DMS53 treated with DMSO at 0.1 percent for 48 hours (cell line): ENCODE results near the gene RAB4B.
"Not testable (repeated sequence)": the region's sequence is repeated elsewhere in the genome, so short reads cannot be mapped to it uniquely, and the experiment has no call there.

Experiments used
- DNase-seq: peaks from one replicate; lab custom pipeline; 2025; ENCODE audit not compliant: unreplicated experiment; lab: John Stamatoyannopoulos, UW

Gene RAB4B

DNA sequence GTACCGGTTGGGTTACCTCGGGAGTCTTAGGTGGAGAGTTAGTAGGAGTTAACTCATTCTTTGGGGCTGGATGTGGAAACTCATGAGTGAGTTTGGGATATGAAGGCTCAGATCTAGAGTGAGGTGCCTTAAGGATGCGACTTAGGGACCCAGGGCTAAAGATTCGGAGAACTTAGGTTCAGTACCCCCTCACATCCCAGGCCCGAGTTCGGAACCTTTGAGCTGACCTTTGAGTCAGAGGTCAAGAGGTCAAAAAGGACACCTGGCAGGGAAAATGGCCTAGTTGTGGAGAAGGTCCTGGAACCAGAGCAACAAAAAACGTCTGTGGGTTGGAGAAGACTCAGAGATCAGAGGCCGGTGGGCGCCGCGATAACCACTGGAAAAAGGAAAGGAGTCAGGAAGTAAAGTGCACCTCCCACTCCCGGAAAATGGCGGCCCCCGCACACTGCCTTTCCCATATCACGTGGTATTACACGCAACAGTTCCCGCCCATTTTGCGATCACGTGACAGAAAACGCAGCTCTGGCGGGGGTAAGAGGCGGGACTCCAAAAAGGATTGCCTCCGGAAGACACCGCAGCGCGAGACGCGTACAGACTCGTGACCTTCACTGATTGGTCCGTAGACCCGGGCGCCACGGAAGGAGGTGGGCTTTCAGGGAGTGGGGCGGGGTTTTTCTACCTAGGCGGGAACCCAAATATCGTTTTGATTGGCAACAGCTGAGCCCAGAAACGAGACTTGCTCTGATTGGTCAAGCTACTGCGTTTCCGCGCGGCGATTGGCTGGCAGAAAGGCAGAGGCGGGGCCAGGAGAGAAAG is 27.8 kb upstream of the RAB4B start, which contains the start of gene ACTMAP:
TSS of gene ACTMAP (minus strand) at position 420 of the 816 bp plus-strand sequence. CDS start 674 bp downstream, outside the sequence.
- peak; percentile 99 for DNase-seq

DNA sequence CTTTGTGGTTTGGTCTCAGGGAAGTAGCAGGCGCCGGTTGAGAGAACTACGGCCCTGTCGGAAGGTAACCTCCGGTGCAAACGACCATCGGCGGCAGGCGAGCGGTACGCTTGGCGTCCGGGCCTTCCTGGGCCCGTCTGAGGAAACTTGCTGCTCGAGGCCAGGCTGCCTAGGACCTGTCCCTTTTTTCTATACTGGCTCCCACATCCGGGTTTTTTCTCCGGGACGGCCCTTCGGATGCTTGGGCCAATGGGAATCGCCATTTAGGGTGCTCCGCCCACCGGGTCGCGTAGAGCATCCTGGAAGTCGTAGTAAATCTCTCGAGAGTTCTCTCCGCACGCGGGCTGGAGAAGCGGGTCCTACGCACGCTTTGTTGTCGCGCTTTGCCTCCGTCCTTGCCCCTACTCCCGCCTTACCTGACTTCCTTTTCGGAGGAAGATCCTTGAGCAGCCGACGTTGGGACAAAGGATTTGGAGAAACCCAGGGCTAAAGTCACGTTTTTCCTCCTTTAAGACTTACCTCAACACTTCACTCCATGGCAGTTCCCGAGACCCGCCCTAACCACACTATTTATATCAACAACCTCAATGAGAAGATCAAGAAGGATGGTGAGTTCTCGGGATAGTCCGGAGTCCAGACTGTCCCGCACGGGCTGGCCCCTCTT is 27.0 kb upstream of the RAB4B start, which contains the start of gene SNRPA:
TSS of gene SNRPA (plus strand) at position 330 of the 664 bp plus-strand sequence. CDS start at position 536, 206 bp downstream.
- peak; percentile 99 for DNase-seq

DNA sequence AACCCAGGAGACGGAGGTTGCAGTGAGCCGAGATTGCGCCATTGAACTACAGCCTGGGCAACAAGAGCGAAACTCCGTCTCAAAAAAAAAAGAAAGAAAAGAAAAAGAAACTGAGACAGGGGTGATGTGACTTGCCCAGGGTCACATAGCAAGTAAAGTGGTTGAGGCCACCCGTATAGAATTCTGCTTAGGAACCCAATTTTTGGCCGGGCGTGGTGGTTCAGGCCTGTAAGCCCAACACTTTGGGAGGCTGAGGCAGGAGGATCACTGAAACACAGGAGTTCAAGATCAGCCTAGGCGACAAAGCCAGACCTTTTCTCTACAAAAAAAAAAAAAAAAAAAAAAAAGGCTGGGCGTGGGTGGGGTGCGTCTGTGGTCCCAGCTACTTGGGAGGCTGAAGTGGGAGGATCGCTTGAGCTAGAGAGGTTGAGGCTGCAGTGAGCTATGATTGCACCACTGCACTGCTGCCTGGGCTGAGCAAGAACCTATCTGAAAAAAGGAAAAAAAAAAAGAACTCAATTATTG is 25.7 kb upstream of the RAB4B start:
- DNase-seq: no peak

DNA sequence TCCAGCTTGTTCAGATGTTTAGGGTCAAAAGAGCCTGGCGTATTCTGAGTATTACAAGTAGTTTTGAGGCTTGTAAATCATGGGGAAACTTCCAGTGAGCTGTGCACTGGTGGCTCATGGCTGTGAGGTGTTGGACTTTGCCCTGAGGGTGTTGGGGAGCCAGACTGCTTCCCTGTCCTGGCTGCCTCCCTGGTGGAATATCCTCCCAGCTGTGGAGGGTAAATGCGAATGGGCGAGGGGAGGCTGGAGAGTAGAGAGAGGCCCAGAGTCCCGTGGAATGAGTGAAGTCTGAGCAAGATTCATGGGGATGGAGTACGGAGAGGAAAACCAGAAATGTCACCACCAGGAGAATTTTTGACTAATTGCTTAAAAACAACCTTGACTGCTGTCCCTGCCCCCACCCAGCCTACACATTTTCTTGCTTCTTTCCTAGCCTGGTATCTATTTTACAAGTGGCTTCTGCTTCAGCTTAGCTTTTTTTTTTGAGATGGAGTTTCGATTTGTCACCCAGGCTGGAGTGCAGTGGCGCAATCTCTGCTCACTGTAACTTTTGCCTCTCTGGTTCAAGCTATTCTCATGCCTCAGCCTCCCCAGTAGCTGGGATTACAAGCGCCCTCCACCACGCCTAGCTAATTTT is 23.3 kb upstream of the RAB4B start:
- no peak for DNase-seq

DNA sequence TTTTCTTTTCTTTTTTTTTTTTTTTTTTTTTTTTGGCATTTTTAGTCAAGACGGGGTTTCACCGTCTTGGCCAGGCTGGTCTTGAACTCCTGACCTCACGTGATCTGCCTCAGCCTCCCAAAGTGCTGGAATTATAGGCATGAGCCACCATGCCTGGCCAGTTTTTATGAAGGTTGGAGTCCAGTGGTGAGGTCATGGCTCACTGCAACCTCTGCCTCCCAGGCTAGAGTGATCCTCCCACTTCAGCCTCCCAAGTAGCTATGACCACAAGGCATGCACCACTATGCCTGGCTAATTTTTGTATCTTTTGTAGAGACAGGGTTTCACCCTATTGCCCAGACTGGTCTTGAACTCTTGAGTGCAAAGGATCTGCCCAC is 22.8 kb upstream of the RAB4B start:
- no peak for DNase-seq

DNA sequence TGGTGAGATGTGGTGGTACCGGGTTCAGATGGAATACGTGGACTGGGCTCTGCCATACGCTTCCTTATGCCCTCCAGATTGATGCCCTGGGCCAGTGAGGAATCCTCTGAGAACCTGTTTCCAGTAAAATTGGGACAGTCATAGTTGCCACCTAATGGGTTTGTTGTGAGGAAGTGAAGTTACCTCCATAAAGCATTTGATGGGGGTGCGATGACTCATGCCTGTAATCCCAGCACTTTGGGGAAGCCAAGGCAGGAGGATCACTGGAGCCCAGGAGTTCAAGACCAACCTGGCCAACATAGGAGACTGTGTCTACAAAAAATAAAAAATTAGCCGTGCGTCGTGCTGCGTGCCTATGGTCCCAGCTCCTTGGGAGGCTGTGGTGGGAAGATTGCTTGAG is 22.3 kb upstream of the RAB4B start:
- DNase-seq: no peak

DNA sequence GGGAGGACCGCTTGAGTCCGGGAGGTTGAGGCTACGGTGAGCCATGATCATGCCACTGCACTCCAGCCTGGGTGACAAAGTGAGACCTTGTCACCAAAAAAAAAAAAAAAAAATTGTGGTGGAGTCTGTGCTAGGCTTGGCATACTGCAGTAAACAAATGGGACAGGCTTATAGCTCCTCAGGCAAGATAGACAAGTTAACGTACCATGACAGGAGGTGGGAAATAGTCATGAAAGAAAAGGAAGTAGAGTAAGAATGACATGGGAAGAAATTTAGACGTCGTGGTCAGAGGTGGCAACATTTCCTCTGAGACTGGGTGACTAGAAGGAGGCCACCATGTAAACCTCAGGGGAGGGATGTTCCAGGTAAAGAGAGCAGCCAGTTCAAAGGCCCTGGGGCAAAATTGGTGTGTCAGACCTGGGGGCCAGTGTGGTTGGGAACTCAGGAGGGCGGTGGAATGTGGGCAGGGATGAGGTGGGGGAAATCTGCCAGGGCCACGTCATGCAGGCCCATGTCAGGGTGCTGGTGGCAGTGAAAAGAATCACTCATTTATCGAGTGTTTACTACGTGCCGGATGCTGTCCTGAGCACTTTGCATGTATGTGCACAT is 21.4 kb upstream of the RAB4B start:
- DNase-seq: no peak

DNA sequence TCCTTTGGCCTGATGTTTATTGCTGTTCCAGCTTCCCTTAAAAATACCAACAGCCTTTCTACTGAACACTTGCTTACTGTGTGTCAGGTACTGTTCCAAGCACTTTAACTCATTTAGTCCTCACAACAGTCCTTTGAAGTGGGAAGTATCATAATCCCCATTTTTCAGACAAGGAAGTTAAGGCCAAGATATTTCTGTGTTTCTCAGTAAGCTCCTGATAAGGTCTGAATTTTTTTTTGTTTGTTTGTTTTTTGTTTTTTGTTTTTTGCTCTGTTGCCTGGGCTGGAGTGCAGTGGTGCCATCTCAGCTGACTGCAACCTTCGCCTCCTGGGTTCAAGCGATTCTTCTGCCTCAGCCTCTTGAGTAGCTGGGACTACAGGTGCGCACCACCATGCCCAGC is 19.6 kb upstream of the RAB4B start:
- no peak for DNase-seq

DNA sequence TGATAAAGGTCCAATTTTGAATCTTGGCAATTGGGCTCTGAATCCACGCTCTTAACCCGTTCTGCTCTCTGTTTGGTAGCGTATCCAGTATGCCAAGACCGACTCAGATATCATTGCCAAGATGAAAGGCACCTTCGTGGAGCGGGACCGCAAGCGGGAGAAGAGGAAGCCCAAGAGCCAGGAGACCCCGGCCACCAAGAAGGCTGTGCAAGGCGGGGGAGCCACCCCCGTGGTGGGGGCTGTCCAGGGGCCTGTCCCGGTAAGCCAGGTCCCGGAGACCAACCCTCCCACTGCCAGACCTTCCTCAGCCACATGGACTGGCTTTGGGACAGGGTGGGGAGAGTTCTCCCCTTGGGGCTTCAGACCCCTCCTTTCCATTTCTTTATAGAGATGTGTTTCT is 18.7 kb upstream of the RAB4B start:
- no peak for DNase-seq

DNA sequence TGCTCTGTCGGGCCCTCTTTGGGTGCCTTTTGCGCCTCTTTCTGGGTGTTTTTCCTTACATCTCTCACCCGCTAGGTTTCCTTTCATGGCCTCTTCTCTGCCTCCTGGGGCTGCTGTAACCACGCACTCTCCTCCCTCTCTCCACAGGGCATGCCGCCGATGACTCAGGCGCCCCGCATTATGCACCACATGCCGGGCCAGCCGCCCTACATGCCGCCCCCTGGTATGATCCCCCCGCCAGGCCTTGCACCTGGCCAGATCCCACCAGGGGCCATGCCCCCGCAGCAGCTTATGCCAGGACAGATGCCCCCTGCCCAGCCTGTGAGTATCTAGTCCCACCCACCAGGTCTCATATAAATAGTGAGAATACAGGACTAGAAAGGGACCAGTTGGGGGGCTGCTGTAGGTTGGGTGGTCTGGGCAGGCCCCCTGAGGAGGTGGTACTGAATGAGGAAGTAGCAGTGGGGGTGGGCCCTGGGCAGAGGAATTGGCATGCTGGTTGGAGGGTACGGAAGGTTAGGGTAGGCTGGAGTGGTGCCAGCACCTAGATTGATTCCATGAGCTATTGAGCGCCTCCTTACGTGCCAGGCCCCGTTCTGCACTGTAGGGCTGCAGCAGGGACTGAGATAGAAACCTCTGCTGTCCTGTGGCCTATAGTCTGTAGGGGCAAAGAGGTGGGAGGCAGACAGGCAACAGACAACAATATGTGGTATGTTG is 15.1 kb upstream of the RAB4B start:
- DNase-seq: no peak

DNA sequence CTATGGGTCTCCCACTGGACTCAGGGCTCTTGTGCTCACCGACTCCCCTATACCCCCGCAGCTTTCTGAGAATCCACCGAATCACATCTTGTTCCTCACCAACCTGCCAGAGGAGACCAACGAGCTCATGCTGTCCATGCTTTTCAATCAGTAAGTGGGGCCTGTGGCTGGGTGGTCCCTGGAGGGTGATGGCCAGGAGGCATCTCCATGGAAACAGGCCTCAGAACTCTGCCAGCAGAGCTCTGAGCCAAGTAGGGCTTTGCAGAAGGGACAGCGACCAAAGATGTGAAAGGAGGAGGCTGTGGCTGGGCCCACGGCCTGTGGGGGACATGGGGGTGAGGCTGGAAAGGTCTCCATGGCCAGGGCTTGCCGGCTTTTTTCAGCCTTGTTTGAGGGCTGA is 14.5 kb upstream of the RAB4B start:
- DNase-seq: no peak

DNA sequence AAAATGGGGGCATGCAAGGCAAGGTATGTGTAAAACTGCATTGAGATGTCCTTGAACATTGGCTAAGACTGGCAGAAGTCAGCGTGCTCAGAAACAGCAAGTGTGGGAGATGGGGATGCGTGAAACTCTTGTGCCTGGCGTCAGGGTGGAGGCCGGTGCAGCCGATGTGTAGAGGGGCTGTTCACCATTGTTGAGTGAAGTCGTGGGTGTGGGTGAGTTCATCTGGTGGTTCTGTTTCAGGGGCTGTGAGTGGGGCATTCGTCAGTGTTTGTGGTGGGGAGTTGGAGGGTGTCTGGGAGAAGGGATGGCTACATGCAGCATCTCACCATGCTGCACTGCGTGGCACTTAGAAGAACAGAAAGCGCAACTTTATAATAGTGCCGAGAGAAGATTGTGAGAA is 14.1 kb upstream of the RAB4B start:
- no peak for DNase-seq

DNA sequence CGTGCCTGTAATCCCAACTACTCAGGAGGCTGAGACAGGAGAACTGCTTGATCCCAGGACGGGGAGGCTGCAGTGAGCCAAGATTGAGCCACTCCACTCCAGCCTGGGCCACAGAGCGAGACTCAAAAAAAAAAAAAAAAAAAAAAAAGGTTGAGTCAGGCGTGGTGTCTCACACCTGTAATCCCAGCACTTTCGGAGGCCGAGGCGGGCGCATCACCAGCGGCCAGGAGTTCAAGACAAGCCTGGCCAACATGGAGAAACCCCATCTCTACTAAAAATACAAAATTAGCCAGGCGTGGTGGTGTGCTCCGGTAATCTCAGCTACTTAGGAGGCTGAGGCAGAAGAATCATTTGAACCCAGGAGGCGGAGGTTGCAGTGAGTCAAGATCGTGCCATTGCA is 11.7 kb upstream of the RAB4B start:
- DNase-seq: not testable (repeated sequence)

DNA sequence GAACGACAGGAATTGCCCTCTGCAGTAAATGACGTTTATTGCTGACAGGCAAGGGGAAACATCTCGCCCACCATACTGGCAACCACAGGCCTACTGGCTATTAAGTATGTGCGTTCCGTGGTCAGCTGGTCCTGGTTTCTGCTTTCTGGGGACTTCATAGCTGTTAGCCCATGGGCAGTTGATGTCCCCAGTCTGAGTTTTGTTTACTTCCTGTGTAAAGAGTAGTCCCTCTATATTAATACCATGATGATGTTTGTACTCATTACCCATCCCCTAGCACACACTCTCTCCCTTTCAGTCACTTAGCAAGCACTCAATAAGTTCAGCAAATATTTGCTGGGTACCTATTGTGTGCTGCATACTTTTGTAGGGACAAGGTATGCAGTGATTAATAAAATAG is 9.2 kb upstream of the RAB4B start:
- peak; percentile 50 for DNase-seq

DNA sequence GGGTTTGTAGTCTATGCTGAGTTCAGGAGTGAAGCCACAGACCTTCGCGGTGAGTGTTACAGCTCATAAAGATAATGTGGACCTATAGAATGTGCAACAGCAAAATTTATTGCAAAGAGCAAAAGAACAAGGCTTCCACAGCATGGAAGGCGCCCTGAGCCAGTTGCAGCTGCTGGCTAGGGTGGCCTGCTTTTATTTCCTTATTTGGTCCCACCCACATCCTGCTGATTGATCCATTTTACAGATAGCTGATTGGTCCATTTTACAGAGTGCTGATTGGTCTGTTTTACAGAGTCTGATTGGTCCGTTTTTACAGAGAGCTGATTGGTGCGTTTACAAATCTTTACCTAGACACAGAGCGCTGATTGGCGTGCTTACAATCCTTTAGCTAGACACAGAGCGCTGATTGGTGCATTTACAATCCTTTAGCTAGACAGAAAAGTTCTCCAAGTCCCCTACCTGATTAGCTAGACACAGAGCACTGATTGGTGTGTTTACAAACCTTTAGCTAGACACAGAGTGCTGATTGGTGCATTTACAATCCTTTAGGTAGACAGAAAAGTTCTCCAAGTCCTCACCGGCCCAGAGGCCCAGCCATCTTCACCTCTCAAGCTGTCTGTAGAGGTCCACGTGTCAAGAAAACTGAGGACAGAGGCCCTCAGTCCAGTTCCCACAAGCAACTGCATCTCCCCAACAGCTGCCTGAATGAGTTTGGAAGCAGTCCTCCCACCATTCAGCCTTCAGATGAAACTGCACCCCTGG is 6.8 kb upstream of the RAB4B start:
- DNase-seq: peak; percentile 6

DNA sequence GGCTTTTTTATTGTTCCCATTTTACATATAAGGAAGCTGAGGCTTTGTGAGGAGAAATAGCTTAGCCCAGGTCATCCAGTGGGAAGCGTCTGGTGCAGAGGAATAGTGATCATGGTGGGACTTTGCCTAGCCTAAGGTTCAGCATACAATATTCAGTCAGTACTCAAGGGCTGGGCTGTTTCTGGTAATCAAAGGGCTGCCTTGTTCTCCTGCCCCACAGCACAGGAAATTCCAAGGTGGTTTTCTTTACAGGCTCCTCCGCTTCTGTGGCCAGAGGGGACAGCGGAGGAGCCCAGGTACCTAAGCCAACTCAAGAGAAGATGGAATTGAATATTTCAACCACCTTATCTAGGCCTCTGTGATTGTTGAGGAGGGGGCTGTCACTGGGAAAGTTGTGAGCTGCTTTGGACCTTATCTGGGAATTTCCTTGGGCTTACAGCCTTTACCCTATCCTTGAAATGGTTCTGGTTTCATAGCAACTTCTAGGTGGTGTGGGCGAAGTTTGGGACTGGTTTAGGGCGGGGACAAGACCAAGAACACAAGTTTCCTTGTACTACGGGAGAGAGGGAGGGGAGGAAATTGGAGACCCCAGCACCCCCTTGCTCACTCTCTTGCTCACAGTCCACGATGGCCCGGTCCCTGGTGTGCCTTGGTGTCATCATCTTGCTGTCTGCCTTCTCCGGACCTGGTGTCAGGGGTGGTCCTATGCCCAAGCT is 3.0 kb upstream of the RAB4B start, which contains the start of gene MIA:
TSS of gene MIA (plus strand) at position 606 of the 716 bp plus-strand sequence. CDS start at position 628, 22 bp downstream.
- no peak for DNase-seq

DNA sequence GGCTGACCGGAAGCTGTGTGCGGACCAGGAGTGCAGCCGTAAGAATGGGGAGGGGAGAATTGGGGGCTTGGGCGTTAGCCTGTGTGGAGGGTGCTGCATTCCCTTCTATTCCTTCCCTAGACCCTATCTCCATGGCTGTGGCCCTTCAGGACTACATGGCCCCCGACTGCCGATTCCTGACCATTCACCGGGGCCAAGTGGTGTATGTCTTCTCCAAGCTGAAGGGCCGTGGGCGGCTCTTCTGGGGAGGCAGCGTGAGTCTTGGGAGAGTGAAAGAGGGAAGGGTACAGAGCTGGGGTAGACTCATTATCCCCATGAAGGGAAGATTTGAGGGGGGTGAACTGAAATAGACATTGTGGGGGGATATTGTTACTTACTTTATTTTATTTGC is 2.4 kb upstream of the RAB4B start:
- DNase-seq: no peak

DNA sequence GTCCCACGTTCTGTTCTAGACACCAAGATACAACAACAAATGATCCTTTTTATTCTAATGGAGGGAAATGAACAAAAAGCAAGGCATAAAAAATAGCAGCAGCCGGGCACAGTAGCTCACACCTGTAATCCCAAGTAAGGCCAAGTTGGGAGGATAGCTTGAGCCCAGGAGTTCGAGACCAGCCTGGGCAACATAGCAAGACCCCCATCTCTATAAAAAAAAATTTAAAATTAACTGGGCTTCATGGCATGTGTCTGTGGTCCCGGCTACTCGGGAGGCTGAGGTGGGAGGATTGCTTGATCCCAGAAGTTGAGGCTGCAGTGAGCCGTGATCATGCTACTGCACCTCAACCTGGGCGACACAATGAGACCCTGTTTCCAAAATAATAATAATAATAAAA is 1.7 kb upstream of the RAB4B start:
- DNase-seq: no peak
